ENCODE results near the gene ZNF346. TPM values are rescaled to one million over a fixed set of nuclear protein-coding genes. Genes with fewer than 3 reads are reported as not detected.

The ZNF346 gene
- total and polyA plus RNA-seq, 3 experiments from 2014 or later = 16.8 to 22.0 (median 19.5) TPM

DNA sequence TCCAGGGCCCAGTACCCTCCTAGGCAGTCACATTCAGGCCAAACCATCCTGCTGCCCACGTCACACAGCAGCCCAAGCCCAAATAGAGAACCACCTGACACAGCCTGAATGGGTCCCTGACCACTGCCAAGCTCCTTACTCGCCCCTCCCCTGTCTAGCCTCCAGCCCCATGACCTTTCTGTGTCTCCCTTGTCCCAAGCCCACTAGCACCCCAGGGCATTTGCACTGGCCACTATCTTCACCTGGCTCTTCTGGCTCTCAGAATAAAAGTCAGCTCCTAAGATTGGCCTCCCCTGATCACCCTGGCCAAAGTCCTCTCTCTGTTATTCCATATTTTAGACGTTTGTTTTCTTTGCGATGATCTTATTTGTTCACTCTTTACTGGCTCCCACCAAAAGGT is 84.7 kb downstream of the ZNF346 start:
- H3K4me3 ChIP-seq (ENCODE audit: low read length) = no peak overlapping the region
- no peak overlapping the region for H3K27ac Mint-ChIP-seq
- H3K36me3 Mint-ChIP-seq = no peaks in the 10 kb centered on the region
- H3K4me1 Mint-ChIP-seq = peaks cover 3 to 6% (median 5%) of the 10 kb centered on the region in 3 donors
- no peak for DNase-seq
- H3K9me3 ChIP-seq (ENCODE audit: low read length) = no peaks in the 10 kb centered on the region
- ChIA-PET POLR2A (no interaction called here), CTCF (no interaction called here)
- no peak overlapping the region for H3K27ac ChIP-seq (ENCODE audit: low read depth, low read length)
- no peaks in the 10 kb centered on the region for H3K9me3 Mint-ChIP-seq
- H3K36me3 ChIP-seq (ENCODE audit: insufficient read depth, low read length) = no peaks in the 10 kb centered on the region
- H3K4me3 Mint-ChIP-seq = no peak overlapping the region
- H3K27me3 ChIP-seq (ENCODE audit: insufficient read depth, low read length, poor library complexity, severe bottlenecking) = no peaks in the 10 kb centered on the region
- peaks cover 4 to 5% of the 10 kb centered on the region in 2 donors for H3K27me3 Mint-ChIP-seq
- peaks cover 4% of the 10 kb centered on the region for H3K4me1 ChIP-seq (ENCODE audit: insufficient read depth, low read length)

DNA sequence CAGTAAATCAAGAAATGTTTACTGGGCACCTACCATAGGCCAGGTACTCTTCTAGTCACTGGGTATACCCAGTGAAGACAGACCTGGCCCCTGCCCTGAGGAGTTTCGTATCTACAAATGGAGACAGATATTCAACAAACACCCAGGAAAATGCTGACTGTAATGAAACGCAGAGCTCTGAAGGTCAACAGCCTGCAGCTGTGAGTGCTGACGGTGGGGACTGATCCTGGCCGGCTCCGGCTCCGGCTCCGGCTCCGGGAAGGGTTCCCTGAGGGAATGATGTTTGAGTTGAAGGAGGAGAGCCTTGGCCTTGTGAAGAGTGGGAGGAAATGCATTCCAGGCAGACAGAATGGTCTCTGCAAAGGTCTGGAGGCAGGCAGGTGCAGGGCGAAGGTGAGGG is 87.3 kb downstream of the ZNF346 start:
- no peak for DNase-seq
- ChIA-PET POLR2A (no interaction called here), CTCF (interaction anchor here (1.0 kb wide), 1 partner anchor 38 kb away, joined by 5 read pairs; no protein-coding TSS in a partner anchor)
- no peaks in the 10 kb centered on the region for H3K36me3 Mint-ChIP-seq
- peaks cover 0 to 2% of the 10 kb centered on the region in 2 donors for H3K27me3 Mint-ChIP-seq
- no peaks in the 10 kb centered on the region for H3K27me3 ChIP-seq (ENCODE audit: insufficient read depth, low read length, poor library complexity, severe bottlenecking)
- no peaks in the 10 kb centered on the region for H3K9me3 ChIP-seq (ENCODE audit: low read length)
- H3K4me3 ChIP-seq (ENCODE audit: low read length) = no peak overlapping the region
- peaks cover 6 to 11% (median 9%) of the 10 kb centered on the region in 3 donors for H3K4me1 Mint-ChIP-seq
- peaks cover 4% of the 10 kb centered on the region for H3K4me1 ChIP-seq (ENCODE audit: insufficient read depth, low read length)
- H3K36me3 ChIP-seq (ENCODE audit: insufficient read depth, low read length) = no peaks in the 10 kb centered on the region
- H3K27ac ChIP-seq (ENCODE audit: low read depth, low read length) = no peak overlapping the region
- no peaks in the 10 kb centered on the region for H3K9me3 Mint-ChIP-seq
- no peak overlapping the region for H3K27ac Mint-ChIP-seq
- no peak overlapping the region for H3K4me3 Mint-ChIP-seq

DNA sequence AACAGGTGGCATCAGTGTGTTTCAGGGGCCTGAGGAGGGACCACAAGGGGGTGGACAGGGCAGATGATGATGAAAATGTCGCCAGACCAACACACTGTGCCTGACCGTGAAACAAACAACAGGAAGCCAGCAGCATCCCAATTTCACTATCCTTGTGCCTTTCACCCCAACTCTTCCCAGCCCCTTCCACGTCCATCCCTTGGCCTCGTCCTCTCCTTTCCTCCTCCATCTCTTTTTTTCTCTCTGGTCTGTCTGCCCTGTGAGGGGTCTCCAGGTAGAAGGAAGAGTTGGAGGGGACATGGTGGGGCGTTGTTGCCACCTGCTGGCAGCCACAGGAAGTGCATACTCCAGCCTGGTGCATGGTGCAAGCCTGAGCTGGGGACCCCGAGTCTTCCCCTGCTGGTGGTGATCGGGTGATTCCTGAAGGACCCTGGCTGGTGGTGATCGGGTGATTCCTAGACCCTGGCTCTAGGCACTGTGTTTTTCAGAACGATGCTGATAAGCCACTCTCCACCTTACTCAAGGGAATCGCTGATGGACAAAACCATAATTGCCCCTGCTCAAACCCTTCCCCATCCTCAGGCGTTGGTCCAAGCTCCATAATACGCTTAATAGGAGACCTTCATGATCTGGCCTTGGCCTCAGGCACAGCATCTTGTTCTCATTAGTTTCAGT is 89.4 kb downstream of the ZNF346 start:
- H3K9me3 Mint-ChIP-seq = no peaks in the 10 kb centered on the region
- peaks cover 15 to 20% (median 19%) of the 10 kb centered on the region in 3 donors for H3K4me1 Mint-ChIP-seq
- H3K4me3 Mint-ChIP-seq = peak overlapping the region in 1 of 7 donors; percentile 50

DNA sequence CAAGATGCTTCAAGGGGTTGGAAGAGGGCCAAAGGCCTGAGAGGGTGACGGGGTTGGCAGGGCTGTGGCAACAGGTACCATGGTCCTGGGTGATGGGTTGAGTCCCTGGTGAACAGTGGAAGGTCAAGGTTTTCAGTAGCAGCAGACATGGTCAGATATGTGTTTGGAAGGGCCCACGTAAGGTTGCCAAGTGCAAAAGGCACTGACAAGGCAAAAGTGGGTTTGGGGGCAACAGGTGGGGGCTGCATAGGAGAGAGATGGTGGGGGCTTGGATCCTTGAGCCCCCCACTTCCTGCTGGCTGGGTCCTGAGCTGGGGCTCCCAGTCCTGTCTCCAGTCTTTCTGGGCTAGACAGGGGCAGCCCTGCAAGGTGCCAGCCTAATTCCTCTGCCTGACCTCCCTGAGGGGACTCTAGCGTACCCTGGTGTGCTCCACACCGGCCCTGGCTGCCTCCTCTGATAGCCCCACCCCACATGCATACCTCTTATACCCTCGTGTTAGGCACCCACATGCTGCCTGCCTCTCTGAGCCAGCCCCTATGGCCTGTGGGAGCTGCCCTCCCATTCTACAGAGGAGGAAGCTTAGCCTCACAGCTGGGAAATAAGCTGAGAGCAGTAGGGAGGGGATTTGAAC is 90.2 kb downstream of the ZNF346 start:
- no peaks in the 10 kb centered on the region for H3K9me3 ChIP-seq (ENCODE audit: low read length)
- no peaks in the 10 kb centered on the region for H3K27me3 ChIP-seq (ENCODE audit: insufficient read depth, low read length, poor library complexity, severe bottlenecking)
- CTCF ChIA-PET = interaction anchor here (0.6 to 4.8 kb wide), 28 partner anchors 12 to 455 kb away, joined by 3 to 31 read pairs (median 4); partner anchors contain the start of genes MXD3, NSD1, PRELID1 and RAB24
- H3K4me3 Mint-ChIP-seq = peak overlapping the region in 1 of 7 donors; percentile 75
- no peaks in the 10 kb centered on the region for H3K27me3 Mint-ChIP-seq
- DNase-seq = no peak
- H3K36me3 Mint-ChIP-seq = peaks cover 0 to 1% (median 0%) of the 10 kb centered on the region in 3 donors
- POLR2A ChIA-PET = interaction anchor here (3.2 kb wide), 1 partner anchor 21 kb away, joined by 16 read pairs; the partner anchor contains the start of gene NSD1
- H3K4me1 Mint-ChIP-seq = peaks cover 19 to 24% (median 24%) of the 10 kb centered on the region in 3 donors
- no peak overlapping the region for H3K27ac ChIP-seq (ENCODE audit: low read depth, low read length)
- H3K9me3 Mint-ChIP-seq = no peaks in the 10 kb centered on the region
- peaks cover 16% of the 10 kb centered on the region for H3K4me1 ChIP-seq (ENCODE audit: insufficient read depth, low read length)
- no peaks in the 10 kb centered on the region for H3K36me3 ChIP-seq (ENCODE audit: insufficient read depth, low read length)
- H3K27ac Mint-ChIP-seq = peak overlapping the region in 1 of 8 donors; percentile 70
- H3K4me3 ChIP-seq (ENCODE audit: low read length) = no peak overlapping the region

More for the DNA sequence above, 89.4 kb downstream of the ZNF346 start:
- Histone ChIP-seq H3K36me3 (ENCODE audit: insufficient read depth, low read length) (no peaks in the 10 kb centered on the region), H3K27ac (ENCODE audit: low read depth, low read length) (no peak overlapping the region), H3K9me3 (ENCODE audit: low read length) (no peaks in the 10 kb centered on the region), H3K4me1 (ENCODE audit: insufficient read depth, low read length) (peaks cover 11% of the 10 kb centered on the region), H3K27me3 (ENCODE audit: insufficient read depth, low read length, poor library complexity, severe bottlenecking) (no peaks in the 10 kb centered on the region), H3K4me3 (ENCODE audit: low read length) (no peak overlapping the region)
- peaks cover 0 to 1% (median 0%) of the 10 kb centered on the region in 3 donors for H3K36me3 Mint-ChIP-seq
- POLR2A ChIA-PET = interaction anchor here (0.7 to 3.2 kb wide), 2 partner anchors 22 to 582 kb away, joined by 4 to 16 read pairs; partner anchors contain the start of gene NSD1
- H3K27me3 Mint-ChIP-seq = no peaks in the 10 kb centered on the region
- CTCF ChIA-PET = interaction anchor here (0.6 to 4.8 kb wide), 22 partner anchors 10 to 479 kb away, joined by 3 to 31 read pairs (median 4); partner anchors contain the start of genes MXD3, NSD1, PRELID1 and RAB24
- peak overlapping the region in 1 of 8 donors; percentile 63 for H3K27ac Mint-ChIP-seq
- peak; percentile 38 to 67 (median 47) for DNase-seq

DNA sequence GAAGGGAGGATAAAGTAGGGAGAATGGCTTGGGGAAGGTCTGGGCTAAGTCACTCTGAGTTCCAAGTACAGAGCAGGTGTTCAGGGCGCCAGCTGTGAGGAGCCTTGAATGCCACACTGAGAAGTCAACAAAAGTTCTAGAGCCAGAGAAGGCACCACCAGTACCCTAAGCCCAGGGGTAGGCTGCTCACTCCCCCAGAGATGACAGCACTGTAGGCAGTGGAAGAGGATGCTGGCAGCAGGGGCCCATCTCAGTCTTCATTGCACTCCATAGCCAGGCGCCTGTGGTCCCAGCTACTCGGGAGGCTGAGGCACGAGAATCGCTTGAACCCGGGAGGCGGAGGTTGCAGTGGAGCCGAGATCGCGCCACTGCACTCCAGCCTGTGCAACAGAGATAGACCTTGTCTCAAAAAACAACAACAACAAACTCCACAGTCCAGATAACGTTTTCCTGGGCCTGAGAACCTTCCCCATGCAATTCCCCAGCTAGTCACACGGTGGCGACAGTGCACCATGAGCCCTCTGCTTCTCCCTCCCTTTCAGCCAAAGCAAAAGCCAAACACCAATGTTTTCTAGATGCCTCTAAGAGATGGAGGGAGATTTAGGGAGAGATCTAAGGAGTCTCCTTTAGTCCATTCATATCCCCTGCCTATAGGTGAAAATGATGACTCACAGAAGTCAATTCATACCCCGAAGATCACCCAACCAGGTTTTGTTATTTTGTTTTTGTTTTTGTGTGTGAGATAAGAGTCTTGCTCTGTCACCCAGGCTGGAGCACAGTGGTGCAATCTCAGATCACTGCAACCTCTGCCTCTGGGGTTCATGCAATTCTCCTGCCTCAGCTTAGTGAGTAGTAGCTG is 91.3 kb downstream of the ZNF346 start:
- Mint-ChIP-seq H3K4me3 (no peak overlapping the region), H3K9me3 (no peaks in the 10 kb centered on the region), H3K36me3 (peaks cover 0 to 1% (median 0%) of the 10 kb centered on the region in 3 donors), H3K27ac (peak overlapping the region in 1 of 8 donors; percentile 1), H3K4me1 (peaks cover 19 to 24% (median 24%) of the 10 kb centered on the region in 3 donors), H3K27me3 (no peaks in the 10 kb centered on the region)
- peak; percentile 65 to 82 (median 70) for DNase-seq
- Histone ChIP-seq H3K9me3 (ENCODE audit: low read length) (no peaks in the 10 kb centered on the region), H3K4me3 (ENCODE audit: low read length) (no peak overlapping the region), H3K27ac (ENCODE audit: low read depth, low read length) (no peak overlapping the region), H3K4me1 (ENCODE audit: insufficient read depth, low read length) (peaks cover 16% of the 10 kb centered on the region), H3K27me3 (ENCODE audit: insufficient read depth, low read length, poor library complexity, severe bottlenecking) (no peaks in the 10 kb centered on the region), H3K36me3 (ENCODE audit: insufficient read depth, low read length) (no peaks in the 10 kb centered on the region)
- CTCF ChIA-PET = interaction anchor here (0.6 to 4.8 kb wide), 37 partner anchors 8 to 453 kb away, joined by 3 to 31 read pairs (median 4); partner anchors contain the start of genes MXD3, NSD1, PRELID1 and RAB24
- POLR2A ChIA-PET = interaction anchor here (0.5 to 3.2 kb wide), 2 partner anchors 12 to 20 kb away, joined by 6 to 16 read pairs; partner anchors contain the start of gene NSD1

DNA sequence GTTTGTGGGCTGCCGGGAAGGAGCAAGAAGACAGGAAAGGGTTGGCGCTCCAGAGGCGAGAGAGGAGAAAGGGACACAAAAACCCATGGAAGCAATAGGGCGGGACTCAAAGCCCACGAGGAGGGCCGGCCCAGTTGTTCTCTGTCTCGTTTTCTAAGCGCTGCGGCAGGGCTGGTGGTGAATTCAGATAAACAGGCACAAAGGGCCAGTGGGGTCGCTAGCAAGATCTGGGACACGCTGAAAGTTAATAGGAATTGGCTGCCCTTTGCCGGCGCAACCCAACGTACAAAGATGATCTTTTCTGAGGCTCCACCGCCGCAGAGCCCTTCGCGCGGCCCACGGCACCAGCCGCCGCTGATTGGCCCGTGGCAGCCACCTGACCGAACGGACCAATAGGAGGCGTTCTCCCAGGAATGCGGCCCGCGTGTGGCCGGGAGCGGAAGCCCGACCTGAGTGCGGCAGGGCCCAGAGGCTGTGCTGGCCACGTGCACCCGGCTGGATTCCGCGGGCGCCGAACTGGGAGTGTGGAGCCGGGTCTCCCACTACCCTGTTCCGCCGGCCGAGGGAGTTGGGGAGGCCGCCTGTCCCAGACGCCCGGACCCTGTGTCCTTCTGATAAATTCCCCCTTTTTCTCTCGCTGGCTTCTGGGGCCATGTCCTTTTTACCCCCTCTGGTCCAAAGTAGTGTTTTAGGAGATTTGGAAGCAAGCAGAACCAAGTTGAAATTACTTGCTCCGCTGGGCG is 94.3 kb downstream of the ZNF346 start:
- H3K27ac Mint-ChIP-seq = peak overlapping the region; percentile 16 to 91 (median 80)
- POLR2A ChIA-PET = interaction anchor here (1.0 kb wide), 1 partner anchor 16 kb away, joined by 3 read pairs; no protein-coding TSS in a partner anchor

More for the DNA sequence above, 94.3 kb downstream of the ZNF346 start:
- peak overlapping the region; percentile 20 to 89 (median 76) for H3K4me3 Mint-ChIP-seq
- Histone ChIP-seq H3K4me3 (ENCODE audit: low read length) (peak overlapping the region; percentile 35), H3K27ac (ENCODE audit: low read depth, low read length) (peak overlapping the region; percentile 55), H3K4me1 (ENCODE audit: insufficient read depth, low read length) (peaks cover 13% of the 10 kb centered on the region), H3K9me3 (ENCODE audit: low read length) (no peaks in the 10 kb centered on the region), H3K27me3 (ENCODE audit: insufficient read depth, low read length, poor library complexity, severe bottlenecking) (no peaks in the 10 kb centered on the region), H3K36me3 (ENCODE audit: insufficient read depth, low read length) (no peaks in the 10 kb centered on the region)
- H3K4me1 Mint-ChIP-seq = peaks cover 16 to 21% (median 21%) of the 10 kb centered on the region in 3 donors
- CTCF ChIA-PET = no interaction called here
- H3K36me3 Mint-ChIP-seq = peaks cover 0 to 1% (median 0%) of the 10 kb centered on the region in 3 donors
- no peaks in the 10 kb centered on the region for H3K9me3 Mint-ChIP-seq
- H3K27me3 Mint-ChIP-seq = no peaks in the 10 kb centered on the region
- peak; percentile 68 to 88 (median 79) for DNase-seq

Measured in CD8-positive, alpha-beta memory T cell (primary cell).